IMR-90 (cell line): ENCODE data around the gene ANGEL1.

Experiments
- CEBPB ChIP-seq: IDR thresholded peaks from 2 replicates; pipeline ENCODE4 v1.6.1; 2012; ENCODE audit warnings: low read depth, low read length, improper control_type of control experiment
- CHD1 ChIP-seq: IDR thresholded peaks from 2 replicates; pipeline ENCODE4 v1.6.1; 2012; ENCODE audit warnings: low read depth, low read length, improper control_type of control experiment
- CTCF ChIP-seq: conservative IDR thresholded peaks from 2 replicates; pipeline ENCODE4 v1.5.1; 2012; ENCODE audit warnings: mild to moderate bottlenecking, low read depth, low read length, improper control_type of control experiment
- MAFK ChIP-seq: IDR thresholded peaks from 2 replicates; pipeline ENCODE4 v1.6.1; 2012; ENCODE audit warnings: low read depth, low read length, improper control_type of control experiment
- MXI1 ChIP-seq: IDR thresholded peaks from 2 replicates; pipeline ENCODE4 v1.6.1; 2012; ENCODE audit warnings: low read depth, mild to moderate bottlenecking, low read length, moderate library complexity, borderline replicate concordance
- NFE2L2 ChIP-seq: fragments of 150-350 bp; IDR thresholded peaks from 2 replicates; pipeline ENCODE4 v1.6.1; 2016; ENCODE audit warnings: low read depth, mild to moderate bottlenecking, low read length
- POLR2A ChIP-seq: IDR thresholded peaks from 2 replicates; pipeline ENCODE4 v1.6.1; 2012; ENCODE audit warnings: mild to moderate bottlenecking, low read depth, low read length
- RAD21 ChIP-seq: IDR thresholded peaks from 2 replicates; pipeline ENCODE4 v1.6.1; 2012; ENCODE audit warnings: low read length, improper control_type of control experiment
- RCOR1 ChIP-seq: IDR thresholded peaks from 2 replicates; pipeline ENCODE4 v1.6.1; 2012; ENCODE audit warnings: mild to moderate bottlenecking, low read length, improper control_type of control experiment; ENCODE audit not compliant: insufficient replicate concordance
- RFX5 ChIP-seq: IDR thresholded peaks from 2 replicates; pipeline ENCODE4 v1.8.0; 2012; ENCODE audit warnings: low read depth, mild to moderate bottlenecking, low read length, moderate library complexity
- SMC3 ChIP-seq: fragments of 150-350 bp; IDR thresholded peaks from 2 replicates; pipeline ENCODE4 v1.6.1; 2016; ENCODE audit warnings: low read depth, mild to moderate bottlenecking, antibody characterized with exemption, low read length, moderate library complexity
- USF2 ChIP-seq: fragments of 150-350 bp; IDR thresholded peaks from 2 replicates; pipeline ENCODE4 v1.6.1; 2017; ENCODE audit warnings: mild to moderate bottlenecking, antibody characterized with exemption, low read length, low read depth

- TF ChIP-seq MAFK (no peak), CTCF (no peak), POLR2A (no peak), USF2 (no peak), RCOR1 (no peak), CEBPB (no peak), NFE2L2 (no peak), MXI1 (no peak), CHD1 (no peak), RFX5 (no peak), SMC3 (no peak), RAD21 (no peak)
Measured at GRCh38 chr14:76836029-76836630, 23.4 kb upstream of the ANGEL1 start.
